Stimulated activated CD4-positive, alpha-beta T cell treated with anti-CD3 and anti-CD28 coated beads, Interleukin-15, amount 100 ng/mL, for 48 hours (primary cell): Measurements from ENCODE around the gene COG6.

Experiments
- DNase-seq, 2 donors: peaks; one replicate each; pipeline ENCODE4 v3.0.0-alpha.2; 2020; ENCODE audit warnings: low read depth in 2 of 2

COG6 gene

DNA sequence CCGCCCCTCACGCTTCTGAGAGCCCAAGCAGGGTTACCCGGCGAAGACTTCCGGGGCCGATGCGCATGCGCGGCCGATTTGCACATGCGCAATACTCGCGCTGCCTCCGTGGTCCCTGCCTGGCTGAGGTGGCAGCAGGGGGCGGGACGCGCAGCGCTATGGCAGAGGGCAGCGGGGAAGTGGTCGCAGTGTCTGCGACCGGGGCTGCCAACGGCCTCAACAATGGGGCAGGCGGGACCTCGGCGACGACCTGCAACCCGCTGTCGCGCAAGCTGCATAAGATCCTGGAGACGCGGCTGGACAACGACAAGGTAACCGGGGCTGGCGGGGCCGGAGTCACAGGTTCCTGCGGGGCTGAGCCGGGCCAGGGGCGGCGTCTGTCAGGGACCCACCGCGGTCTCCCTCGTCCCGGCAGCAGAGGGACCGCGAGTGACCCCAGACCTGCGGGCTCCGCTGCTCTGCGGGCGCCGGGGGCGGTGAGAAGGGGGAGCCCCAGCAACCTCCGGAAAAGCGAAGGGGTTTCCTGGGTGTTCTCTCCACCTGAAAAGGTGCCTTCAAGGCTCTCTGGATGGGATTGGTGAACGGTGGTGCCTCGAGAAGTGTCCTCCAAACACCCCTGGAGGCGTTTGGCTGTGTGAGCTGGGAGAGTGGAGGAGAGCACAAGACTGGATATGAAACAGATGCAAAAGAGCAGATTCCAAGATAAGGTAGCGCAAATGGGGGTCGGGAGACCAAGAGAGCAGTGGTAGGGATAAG, at the start of gene COG6:
TSS of gene COG6 (plus strand) at position 94 of the 756 bp plus-strand sequence. CDS start at position 159, 65 bp downstream.
- DNase-seq: peak; percentile 80 to 90

DNA sequence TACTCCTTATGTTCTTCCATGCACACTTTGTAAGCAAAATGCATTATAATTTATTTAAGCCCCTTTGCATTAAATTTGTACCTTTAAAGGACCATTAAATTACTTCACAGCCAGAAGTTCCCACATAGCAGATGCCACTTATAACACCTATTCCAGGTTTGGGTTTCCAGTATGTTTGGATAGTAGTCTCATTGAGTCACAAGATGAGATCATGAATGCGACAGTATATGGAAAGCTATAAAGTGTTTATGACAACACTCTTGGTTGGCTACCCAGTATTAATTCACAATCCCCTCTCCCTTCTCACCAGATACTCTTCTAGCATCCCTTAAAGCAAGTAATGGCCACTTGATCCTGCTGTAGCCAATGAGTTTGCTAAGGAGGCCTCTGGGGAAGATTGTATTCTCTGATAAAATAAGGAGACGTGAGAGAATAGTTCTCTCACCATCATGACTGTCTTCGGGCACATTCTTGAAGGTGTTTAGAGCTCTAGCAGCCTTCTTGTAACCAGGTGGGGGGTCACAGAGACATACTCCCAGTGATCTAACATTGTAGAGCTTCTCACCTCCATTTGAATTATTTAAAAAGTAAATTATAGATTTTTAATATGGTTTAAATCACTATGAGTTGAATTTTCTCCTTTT, 49.7 kb upstream of the COG6 start:
- no peak for DNase-seq

DNA sequence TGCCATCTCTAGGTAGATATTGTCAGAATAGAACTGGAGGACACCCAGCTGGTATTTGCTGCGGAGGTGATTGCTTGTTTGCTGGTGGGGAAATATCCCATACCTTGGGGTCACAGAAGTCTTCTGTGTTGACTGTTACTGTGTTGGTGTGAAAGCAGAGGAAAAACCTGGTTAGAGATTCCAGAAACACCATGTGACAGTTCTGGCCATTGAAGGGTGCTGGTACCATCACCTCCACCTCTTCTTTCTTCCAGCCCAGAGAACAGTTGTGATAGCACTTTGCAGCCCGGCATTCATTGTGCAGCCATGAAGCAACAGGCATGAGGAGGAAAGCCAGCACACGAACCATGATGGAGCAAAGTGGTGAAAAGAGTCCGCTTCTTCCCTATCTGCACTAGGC, 47.6 kb upstream of the COG6 start:
- no peak for DNase-seq

- peak in 1 of 2 donors; percentile 35 for DNase-seq
These were observed 43.3 kb upstream of the COG6 start for GRCh38 chr13:39612023-39612637.

- peak in 1 of 2 donors; percentile 25 for DNase-seq
These were observed 39.3 kb upstream of the COG6 start for GRCh38 chr13:39616087-39616694.

DNA sequence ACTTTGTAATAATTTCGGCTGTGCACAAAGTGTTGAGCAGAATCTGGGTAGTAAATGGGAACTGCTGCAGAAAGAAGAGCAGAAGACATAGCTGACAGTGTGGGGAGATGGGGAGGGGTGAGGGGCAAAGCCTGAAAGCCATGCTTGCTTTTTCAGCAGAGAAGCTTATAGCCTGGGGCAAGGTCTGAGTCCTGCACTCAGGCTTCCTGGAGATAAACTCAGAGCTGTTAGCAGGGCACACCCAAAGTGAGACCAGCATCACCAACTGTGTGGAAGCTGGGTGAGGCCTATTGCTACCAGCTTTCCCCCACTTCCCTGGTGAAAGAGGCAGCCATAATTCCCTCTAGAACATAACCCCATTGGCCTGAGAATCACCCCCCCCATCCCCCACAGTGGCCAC, 36.9 kb upstream of the COG6 start:
- no peak for DNase-seq

DNA sequence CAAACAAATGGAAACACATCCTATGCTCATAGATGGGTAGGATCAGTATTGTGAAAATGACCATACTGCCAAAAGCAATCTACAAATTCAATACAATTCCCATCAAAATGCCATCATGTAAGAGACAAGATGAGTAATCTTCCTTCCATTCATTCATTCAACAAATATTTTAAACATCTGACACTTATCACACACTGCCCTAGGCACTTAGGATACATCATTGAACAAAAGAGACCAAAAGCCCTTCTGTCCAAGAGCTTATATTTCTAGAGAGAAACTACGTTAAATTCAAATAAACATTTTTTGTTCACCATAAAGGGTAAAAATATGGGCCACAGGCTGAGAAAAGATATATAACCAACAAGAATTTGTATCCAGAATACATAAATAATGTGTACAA, 32.0 kb upstream of the COG6 start:
- no peak for DNase-seq

GRCh38 chr13:39631307-39631706, 24.2 kb upstream of the COG6 start:
- DNase-seq: no peak

DNA sequence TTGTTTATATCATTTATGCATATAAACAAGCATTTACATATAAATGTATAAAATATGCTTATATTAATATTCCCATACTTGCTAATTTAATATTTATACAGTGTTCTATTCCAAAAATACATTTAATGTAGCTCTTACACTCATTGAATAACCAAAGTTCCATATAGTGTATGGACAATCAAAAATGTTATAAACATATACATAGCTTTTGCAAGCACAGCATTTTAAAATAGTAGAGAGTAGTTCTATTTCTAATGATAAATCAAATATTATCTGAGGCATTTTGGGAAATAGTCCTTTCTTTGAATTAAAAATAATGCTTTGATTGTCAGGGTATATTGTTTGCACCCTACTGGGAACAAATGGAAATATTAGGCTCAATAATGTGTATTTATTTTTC, 22.5 kb upstream of the COG6 start:
- DNase-seq: no peak

DNA sequence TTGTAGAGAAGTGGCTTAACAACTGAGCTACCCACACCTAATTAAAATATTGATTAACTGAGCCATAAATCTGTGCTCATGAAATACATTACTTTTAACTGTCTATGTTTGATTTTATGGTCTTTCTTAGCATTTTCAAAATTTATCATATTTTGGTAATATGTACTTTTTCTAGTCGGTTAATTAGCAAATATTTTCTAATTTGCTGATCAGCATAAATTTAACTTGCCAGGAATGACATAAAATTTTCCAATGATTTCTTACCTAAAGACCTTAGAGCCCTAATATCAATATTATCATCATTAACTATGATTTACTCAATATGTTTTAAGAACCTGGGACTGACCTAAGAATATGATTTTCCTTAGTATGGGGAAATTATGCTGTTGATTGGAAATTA, 19.9 kb upstream of the COG6 start:
- DNase-seq: no peak

- no peak for DNase-seq
These were observed 17.6 kb upstream of the COG6 start for GRCh38 chr13:39637890-39638289.

GRCh38 chr13:39641645-39642044, 13.8 kb upstream of the COG6 start:
- no peak for DNase-seq

DNA sequence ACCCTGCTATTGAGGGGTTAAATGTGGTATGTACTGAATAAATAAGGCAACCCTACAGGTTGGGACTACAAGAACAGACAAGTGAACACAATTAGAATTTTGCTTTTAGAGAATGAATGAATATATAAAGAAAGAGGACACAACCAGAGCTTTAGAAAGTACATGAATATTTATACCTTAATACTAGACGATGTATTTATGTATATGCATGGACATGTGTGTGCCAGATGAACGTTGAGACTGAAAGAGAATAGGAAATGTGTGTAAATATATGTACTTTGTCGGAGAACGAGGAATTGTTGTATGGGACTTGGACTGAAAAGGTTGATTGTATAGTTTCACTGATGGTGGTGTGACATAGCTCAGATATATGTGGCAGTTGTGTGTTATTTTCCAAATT, 9.3 kb upstream of the COG6 start:
- no peak for DNase-seq

- DNase-seq: no peak
These were observed 357 bp upstream of the COG6 start for GRCh38 chr13:39655041-39655568.

DNA sequence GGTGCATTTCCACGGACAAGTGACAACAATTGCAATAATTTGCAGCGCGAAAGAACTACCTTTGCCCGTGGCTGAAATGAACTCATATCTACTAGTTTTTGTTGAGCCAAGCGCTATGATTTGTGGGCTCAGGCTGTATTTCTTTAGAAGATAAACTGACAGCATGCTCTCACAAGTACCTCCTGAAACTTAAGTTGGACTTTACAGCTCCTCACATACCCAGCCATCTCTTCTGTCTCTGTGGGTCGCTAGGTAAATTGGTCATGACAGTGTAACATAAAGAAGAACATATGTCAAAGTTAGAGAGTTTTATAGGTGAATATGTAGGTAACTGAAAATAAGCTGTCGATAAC, 839 bp downstream of the COG6 start:
- DNase-seq: no peak

DNA sequence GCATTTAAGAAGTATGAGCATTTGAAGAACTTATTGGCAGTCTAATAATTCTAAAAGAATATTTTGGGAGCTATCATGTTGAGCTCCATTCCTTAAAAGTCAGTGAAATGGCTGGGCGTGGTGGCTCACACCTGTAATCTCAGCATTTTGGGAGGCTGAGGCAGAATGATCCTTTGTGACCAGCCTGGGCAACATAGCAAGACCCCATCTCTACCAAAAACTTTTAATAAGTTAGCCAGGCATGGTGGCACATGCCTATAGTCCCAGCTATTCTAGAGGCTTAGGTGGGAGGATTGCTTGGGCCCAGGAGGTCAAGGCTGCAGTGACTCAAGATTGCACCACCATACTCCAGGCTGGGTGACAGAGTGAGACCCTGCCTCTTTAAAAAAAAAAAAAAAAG, 8.0 kb downstream of the COG6 start:
- DNase-seq: no peak

DNA sequence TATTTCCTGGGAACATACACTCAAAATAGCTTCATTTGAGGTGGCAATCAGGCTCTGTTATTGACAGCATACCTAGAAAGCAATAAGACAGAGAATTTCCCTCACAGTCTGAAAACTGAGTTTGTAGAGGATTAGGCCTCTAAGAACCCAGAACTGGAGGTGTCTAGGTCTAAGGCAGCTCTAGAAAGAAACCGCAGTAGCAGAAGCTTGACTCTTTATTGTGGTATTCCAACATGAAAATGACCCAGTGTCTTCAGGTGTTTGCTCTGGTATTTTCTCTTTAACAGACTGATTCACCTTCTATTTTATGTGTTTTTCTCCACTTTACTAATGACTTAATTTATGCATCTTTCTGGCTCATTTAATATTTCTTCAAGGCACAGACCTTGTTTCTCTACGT, 8.5 kb downstream of the COG6 start:
- no peak for DNase-seq

- no peak for DNase-seq
These were observed 10.3 kb downstream of the COG6 start for GRCh38 chr13:39665763-39666162.

DNA sequence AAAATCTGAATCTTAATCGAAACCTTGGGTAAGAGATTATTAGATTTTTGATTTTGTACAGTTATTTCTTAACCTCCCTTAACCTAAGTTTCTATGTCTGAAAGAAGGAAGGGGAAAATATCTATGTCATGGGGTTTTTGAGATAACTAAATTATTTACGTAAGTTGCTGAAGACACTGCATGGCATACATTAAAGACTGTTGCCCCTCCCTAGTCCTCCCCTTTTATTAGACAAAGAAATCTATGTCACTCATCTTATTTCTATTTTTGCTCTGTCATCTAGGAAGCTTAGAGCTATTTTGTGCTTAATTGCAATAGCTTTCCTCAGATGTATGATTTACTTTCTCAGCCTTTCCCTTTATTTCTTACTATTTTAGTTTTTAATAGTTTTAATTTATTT, 15.0 kb downstream of the COG6 start:
- no peak for DNase-seq

DNA sequence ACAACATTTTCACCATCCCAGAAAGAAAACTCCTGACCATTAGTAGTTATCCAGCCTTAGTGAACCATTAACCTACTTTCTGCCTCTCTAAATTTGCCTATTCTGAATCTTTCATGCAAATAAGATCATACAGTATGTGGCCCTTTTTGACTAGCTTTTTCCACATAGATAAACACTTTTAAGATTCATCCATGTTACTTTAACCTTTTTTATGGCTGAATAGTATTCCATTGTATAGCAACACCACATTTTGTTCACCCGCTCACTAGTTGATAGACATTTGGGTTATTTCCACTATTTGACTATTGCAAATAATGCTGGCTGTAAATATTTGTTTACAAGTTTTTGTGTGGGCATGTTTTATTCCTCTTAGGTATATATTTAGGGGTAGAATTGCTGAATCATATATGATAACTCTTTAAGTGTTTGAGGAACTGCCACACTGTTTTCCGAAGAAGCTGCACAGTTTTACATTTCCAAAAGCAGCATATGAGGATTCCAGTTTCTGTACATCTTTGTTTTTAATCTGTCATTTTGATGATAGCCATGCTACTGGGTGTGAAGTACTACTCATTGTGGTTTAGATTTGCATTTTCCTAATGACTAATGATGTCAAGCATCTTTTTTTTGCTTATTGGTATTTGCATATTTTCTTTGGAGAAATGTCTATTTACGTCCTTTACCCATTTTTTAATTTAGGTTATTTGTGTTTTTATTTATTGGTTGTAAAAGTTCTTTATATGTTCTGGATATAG, 17.1 kb downstream of the COG6 start:
- no peak for DNase-seq

DNA sequence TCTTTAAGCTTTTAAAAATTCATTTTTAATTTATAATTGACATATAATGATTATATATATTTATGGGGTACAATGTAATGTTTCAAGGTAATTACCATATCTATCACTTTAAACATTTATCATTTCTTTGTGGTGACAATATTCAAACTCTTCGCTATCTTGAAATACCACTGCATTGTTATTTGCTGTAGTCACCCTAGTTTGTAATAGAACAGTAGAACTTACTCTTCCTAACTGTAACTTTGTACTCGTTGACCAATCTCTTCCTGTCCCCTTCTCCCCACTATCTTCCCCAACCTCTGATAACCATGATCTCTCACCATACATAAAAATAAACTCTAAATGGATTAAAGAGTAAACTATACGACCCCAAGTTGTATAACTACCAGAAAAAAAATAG, 20.4 kb downstream of the COG6 start:
- no peak for DNase-seq
